HG03439 (cell line): ENCODE data around the gene DAD1.

ENCODE experiments used
- ATAC-seq: cut with Tn5 transposase; IDR thresholded peaks from one replicate; pipeline ENCODE4 v1.9.1; 2021; ENCODE audit warnings: mild to moderate bottlenecking, moderate library complexity; ENCODE audit not compliant: unreplicated experiment

The DAD1 gene

DNA sequence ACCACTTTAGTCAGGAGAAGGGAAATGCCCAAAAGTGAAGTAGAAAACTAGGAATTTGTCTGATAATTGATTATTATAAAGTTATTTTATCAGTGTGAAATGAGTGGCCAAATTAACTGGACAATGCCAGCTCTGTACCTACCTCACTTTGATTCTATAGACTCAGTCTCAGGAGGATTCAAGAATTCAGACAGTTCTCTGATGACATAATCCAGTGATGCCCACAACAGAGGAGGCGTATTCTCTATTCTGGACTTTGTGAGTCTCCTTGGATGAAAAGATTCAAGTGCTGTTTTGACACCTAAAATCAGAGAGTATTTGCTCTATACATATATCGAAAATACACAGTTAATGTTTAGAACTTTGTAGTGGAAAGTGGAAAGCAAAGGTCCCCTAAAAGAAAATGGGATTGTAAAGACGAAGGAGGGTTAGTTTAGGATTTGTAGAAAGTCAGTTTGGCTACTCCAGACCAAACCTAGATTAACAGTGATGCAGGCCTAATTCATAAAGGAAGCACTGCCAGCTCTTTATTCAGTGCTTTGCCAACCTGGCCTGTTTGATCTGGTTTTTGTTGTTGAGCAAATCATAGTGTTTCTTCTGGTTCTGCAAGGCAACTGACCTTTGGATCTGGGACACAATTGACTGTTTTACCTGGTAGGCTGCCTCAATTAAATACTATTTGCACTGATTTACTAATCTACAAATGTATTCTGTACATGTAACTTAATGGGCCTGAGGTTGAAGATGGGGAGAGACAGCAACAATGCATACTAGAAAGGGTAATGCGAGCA is 67.4 kb downstream of the DAD1 start:
- no peak for ATAC-seq

DNA sequence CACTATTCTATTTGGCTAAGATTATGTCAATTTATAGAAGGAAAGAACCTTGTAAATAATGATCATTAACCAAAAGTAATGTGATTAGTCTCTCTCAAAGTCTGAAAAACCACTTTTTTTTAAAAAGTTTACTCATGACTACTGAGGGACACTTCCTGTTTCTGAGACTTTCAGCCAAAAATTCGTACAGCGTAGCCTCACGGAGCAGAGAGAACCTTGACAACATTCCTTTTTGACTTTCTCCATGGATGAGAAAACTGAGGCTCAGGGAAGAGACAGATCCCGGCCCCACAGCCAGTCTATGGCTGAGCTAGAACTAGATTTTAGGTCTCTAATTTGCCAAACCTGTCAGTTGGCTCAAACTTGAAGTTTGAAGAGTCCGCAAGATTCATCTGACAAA is 68.2 kb downstream of the DAD1 start:
- ATAC-seq, result no peak

DNA sequence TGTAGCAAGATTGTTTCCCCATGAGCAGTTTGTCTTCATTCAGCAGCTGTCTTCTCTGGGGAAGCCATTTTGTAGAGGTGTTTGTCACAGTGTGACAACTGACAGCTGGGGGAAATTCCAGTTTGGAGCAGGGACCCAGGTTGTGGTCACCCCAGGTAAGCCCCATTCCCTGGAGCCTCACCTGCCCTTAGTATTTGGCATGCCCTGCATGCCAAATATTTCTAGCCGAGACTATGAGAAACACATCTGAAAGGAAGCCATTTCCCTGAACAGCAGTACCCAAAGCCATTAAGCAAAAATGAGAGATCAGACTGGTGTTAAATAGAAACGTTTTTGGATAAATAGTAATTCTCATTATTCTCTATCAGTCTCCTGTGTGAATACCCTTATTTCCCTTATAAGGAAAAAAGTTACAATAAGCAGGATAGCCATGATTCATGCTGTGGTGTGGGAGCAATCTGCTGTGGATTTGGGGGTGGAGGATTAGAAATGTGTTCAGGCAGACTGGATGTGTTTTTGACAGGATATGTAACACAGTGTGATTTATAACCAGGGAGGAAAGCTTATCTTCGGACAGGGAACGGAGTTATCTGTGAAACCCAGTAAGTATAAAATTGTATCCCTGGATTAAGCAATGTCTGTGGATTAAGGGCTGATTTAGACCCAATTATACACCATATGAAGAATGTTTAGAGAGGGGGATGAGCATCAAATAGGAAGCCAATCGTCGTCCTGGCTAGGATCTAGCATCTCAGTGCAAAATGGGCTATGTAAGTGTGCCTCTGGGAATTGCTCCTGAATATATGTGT is 68.9 kb downstream of the DAD1 start:
- ATAC-seq, result no peak

DNA sequence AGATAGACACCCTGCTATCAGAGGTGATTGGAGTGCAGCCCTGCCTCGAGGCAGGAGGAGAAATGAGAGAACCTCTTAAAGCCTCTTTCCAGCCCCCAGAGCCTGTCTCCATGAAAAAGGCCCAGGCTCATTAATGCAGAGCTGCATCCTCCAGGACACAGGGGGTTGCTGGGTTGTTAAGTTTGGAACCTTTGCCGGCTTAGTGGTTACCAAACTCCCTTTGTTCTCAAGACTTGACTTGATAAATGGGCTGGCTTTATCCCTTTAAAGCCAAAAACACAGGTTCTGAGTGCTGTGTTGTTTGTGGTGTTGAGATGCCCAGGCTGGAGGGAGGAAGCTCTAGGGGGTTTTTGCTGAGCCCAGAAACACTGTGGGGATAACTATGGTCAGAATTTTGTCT is 71.0 kb downstream of the DAD1 start:
- no peak for ATAC-seq

DNA sequence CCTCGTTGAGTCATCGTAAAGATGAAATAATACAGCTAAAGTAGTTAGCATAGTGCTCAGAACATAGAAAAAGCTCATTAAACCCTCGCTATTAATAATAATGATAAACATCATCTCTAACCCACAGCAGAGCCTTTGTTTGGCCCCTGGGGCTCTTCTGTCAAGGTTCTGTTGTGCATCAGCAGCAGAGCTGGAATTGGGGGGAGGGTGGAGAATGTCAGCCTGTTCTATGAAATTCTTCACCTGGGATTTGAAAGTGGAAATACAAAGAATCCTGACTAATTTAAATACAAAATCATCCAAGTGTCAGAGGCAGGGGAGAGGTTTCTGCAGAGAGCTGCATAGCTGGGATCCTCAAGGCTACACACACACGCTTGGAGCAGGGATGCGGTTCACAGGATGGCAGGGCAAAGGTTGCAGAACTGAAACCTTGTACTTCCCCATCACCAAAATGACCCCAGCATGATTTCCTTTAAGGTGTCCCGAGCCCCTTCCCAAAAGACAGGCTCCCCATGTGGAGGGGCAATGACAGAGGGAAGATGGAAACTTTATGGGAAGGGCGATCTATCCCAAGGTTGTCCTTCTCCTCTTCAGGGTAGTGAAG is 71.8 kb downstream of the DAD1 start:
- no peak for ATAC-seq

DNA sequence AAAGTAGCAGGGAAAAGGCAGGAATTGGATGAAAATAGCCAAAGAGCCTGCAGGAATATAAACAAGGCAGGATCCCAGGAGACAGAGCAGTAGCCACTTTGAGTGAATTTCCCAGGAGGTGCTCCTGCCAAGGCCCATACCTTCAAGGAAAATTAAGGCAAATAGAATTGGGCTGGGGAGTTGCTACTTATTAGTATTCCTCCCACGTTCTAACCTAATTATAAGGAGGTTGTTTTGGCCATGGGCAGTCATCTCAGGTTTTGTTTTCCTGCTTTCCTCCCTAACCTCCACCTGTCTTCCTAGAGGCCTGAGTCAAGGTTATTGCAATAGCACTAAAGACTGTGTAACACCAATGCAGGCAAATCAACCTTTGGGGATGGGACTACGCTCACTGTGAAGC is 73.1 kb downstream of the DAD1 start:
- ATAC-seq, result no peak
